Activated T-cell treated with anti-CD3 and anti-CD28 coated beads, Interleukin-2, amount 50 U/mL, for 48 hours (primary cell): Measurements from ENCODE around the gene ENTR1.

Experiments
- DNase-seq, 2 experiments: peaks; one replicate each; pipeline ENCODE4 v3.0.0-alpha.2; 2020

Gene ENTR1, protein sequence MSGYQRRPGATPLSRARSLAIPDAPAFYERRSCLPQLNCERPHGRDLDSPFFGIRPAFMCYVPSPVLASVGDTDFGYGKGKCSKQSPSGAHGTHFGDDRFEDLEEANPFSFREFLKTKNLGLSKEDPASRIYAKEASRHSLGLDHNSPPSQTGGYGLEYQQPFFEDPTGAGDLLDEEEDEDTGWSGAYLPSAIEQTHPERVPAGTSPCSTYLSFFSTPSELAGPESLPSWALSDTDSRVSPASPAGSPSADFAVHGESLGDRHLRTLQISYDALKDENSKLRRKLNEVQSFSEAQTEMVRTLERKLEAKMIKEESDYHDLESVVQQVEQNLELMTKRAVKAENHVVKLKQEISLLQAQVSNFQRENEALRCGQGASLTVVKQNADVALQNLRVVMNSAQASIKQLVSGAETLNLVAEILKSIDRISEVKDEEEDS

DNA sequence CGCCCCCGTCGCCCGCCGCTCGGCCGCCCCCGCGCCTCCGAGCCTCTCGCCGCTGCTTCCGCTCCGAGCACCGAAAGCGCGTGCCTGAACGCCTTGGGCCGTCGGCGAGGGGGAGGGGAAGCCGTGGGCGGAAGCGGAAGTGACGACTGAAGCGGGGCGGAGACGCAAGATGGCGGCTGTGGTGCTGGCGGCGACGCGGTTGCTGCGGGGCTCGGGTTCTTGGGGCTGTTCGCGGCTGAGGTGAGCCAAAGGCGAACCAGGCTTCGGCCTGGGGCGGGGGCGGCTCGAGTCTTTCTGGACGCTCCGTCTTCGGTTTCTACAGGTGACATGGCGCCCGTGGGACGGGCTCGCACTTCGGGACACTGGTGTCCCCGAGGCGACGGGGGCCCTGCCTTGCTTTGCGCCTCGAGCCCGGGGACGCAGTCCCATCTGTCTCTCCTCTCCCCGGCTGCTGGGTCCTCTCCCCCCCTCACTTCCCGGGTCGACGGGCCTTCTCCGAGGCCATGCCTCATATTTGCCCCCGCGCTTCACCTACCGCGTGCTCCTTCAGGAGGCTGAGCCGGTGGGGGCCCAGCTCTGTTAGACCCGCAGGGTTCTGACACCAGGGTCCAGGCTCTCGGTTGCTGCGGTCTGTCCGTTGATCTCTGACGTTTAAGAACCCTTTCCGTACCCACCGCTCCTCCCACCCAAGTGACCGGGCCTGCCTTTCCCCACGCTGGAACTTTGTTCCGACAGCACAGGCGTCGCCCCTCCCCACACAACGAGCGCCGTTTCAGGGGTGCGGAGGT is at the start of gene ENTR1, which contains the start of gene PMPCA:
TSS of gene ENTR1 (minus strand) at position 115 of the 788 bp plus-strand sequence. CDS start 217 bp downstream, outside the sequence.
TSS of gene PMPCA (plus strand) at position 159 of the 788 bp plus-strand sequence. CDS start at position 170, 11 bp downstream.
- DNase-seq = peak; percentile 99

DNA sequence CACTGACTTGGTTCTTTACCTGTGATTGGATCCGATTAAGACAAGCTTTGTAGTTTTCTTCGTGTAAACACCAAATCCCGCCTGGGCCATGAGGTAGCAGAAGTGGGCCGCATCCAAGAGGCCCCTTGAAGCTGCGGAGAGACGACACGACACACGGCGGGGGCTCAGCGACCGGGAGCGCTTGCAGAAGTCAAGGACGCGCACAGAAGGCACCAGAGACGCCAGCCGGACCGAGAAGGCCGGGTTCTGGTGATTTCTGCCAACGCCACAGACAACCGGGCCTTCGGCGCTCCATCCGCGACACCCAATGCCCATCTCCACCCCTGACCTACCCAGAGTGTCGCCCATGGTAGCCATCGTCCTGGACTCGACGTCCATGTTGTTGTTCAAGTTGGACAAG is 49.0 kb upstream of the ENTR1 start:
- no peak for DNase-seq

DNA sequence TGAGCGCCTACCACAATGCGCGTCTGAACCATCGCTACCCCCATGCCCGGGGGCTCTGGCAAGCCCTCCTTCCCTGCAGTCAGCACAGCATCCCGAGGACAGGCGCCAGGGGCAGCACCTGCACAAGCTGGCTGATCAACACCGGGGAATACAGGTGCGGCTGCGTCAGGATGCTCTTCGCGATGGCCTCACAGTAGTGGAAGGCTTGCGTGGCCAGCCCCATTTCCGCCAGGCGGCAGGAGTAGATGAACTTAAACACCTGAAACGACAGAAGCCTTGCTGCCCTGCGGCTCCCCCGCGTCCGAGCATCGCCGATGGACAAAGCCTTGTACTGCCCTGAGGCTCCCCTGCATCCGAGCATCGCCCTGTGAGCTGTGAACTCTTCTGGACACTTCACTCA is 46.9 kb upstream of the ENTR1 start:
- no peak for DNase-seq

DNA sequence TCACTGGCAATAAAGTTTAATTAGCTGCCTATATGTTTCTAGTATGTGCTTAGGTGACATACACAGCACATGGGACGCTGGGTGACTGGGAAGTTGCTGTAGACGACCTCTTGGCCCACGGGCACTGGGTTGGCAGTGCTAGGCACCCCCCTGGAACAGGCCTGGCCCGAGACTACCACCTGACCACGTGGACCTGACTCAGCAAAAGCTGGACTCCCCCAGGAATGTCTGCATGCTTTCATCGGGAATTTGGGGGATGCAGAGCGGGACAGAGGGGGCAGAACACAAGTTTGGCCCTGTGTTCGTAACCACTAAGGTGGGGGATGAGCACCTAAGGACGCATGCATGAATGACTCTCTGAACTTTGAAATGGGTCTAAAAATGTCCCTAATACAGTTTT is 45.8 kb upstream of the ENTR1 start:
- DNase-seq = no peak

DNA sequence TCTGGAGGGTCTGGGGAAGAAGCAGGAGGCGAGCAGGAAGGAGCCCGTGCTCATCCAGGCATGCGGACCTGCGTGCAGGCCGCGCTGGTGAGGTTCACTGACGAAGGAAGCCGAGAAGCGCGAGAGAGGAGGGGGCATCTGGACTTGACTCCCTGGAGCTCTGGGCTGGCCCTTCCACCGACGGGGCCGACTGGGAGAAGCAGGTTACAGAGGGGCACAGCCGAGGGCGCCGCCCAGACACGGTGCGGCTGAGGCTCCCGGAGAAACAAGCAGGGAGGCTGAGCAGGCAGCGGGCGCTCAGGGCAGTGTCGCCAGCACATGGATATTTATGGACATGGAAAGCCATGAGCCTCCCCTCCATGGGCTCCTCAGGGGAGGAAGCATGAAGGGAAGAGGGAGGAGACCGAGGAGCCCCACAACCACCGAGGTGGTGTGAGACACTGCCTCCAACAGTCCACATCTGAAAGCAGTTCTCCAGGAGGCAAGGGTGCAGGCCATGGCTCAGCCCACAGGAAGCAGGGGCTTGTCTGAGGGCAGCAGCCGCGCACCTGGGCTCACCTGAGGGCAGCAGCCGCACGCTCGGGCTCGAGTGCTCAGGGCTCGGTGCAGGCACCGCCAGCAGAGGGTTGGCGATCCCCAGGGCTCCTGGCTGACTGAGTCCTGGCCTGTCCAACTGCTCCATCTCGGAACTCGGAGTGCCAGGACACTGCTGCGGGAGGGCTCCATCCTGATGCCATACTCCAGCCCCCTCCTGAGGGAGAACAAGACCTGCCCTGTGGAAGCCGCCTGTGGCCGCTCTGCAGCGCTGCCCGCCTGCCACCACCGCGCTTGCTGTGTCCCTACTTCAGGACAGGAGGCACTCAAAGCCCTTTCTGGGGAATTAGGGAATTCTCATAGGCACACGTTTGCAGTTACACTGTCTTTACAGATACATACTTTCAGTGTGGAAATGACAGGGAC is 44.9 kb upstream of the ENTR1 start:
- DNase-seq = no peak

DNA sequence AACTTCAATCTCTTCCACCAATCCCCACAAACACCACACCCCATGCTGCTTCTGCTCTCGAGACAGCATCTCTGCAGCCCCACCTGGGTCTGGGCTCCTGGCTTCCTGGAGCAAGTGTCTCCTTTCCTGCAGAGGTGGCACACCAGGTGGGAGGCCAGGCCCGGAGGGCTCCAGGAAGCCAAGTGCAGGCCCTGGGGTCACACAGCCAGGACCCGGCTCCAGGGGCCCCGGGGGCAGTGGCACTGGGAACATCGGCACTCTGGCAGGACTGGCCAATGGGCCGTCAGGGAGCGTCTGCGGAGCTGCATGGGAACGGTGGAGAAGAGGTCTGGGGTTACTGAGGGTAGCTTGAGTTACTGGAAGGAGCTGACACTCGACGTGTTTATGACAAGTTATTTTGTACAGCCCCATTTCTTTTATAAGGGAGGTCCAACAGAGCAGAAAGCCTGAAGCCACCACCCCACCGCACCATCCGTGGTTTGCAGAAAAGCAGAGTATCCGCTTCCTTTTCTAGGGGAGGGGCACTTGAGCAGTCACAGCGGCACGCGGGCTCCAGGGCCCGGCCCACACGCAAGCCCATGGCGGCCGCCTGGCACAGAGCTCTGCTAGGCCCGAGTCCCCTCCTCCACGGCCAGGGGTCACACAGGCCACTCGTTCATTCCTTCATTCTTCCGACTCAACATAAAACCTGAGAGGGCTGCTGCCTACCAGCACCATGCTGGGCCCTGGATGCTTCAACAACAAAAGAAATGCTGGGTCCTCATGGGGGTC is 43.8 kb upstream of the ENTR1 start:
- DNase-seq = no peak

DNA sequence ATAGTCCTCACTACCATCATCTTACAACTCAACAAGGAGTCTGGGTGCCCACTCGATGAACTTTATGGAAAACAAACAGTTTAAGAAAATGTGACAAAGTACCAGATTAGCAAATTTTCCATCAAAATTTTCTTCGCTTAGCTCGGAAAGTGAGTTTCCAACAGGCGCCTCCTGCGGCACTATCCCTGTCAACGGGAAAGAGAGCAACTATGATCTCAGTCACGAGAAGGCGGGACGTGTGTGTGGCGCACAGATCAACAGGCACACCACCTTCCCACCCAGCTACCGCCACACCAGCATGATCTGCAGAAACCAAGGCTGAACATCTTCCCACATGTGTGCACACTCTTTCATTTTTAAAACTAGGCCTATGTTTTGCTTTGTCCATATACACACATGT is 42.9 kb upstream of the ENTR1 start:
- DNase-seq = no peak

DNA sequence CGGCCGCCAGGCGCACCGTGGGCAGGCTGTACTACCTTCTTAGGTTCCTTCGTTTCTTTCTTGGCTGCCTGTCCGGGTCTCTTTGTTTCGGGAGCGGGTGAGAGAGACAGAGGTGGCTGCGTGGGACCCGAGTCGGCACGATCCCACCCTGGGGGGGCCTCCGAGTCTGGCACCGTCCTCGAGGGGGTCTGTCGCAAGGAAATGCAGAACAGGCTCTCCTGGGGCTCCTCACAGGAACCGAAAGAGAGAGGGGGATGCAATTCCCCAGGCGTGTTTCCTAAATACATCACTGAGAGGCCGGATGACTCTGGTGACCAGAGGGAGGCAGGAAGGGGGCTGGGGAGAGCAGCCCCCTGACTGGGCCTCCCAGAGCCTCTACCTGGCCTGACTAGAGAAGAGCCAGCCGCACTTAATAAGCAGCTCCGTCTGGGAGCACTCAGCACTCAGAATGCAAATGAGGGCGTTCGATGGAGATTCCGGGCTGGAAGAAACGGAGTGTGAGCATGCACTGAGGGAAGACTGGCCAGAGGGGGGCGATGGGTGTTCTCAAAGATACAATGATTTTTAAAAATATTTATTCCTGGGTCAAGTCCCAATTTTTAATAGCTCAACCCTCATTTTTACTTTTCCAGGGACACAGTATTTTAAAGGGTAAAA is 40.9 kb upstream of the ENTR1 start:
- DNase-seq = no peak

DNA sequence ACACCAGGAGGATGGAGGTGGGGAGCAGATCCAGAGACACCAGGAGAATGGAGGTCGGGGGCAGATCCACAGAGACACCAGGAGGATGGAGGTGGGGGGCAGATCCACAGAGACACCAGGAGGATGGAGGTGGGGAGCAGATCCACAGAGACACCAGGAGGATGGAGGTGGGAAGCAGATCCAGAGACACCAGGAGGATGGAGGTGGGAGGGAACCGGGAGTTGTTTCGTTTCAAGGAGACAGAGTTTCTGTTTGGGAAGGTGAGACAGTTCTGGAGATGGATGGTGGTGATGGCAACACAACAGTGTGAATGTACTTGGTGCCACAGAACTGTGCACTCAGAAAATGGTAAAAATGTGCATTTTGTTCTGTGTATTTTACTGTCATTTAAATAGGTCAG is 38.2 kb upstream of the ENTR1 start:
- no peak for DNase-seq

DNA sequence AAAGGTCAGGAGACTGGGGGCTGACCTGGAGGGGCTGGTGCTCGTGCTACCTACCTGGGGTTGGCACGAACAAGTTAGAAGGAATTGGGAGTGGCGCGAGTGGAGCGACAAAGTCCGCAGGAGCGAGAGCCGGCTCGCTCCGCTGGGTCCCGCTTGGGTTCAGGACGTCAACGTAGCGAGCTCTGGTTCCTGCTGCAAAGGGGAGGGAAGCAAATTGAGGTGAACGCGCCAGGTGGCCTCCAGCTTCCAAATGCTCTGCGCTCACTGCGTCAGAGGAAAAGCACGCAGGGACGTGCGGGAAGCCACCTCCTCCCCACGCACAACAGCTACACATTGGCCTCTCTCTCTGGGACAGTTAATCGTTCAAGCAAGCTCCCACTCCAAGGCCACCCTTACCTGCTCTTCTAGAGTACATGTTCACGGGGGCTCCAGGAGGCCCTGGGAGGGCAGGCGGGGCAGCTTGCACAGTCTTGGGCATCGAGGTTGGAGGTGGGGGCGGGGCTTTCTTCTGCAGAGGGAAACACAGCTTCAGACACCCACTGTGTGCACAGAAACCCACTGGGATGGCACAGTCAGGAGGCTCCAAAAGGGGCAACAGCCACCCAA is 36.9 kb upstream of the ENTR1 start:
- no peak for DNase-seq

DNA sequence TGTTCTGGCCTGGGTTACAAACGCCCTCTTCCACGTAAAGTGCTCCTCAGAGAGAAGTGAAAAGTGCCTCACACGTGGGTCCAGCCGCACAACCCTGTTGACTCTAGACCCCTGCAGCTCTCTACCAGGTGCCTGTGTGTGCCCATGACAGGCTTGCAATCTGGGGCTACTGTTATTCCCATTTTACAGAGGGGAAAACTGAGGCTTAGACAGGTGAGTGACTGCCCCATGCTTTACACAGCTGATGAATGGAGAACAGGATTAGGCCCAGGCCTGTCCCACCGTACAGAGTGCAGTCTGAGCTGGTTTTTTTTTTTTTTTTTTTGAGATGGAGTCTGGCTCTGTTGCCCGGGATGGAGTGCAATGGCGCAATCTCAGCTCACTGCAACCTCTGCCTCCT is 35.4 kb upstream of the ENTR1 start:
- DNase-seq = no peak

DNA sequence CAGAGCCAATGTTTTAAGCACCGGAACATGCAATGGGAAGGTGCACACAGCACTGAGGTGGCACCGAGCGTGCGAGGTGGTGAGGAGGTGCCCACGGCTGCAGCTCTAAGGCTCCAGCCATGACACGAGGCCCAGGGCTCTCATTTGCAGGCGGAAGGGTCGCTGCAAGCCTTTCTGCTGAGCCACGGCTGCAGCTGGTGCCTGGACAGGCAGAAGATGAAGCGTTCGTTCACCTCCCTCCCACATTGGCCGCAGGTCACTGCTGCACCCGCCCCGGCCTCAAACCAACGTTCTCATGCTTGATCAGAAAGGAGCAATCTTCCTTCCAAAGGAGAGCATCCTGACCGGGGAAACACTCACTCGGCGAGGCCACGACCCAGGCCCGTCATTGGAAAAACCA is 33.7 kb upstream of the ENTR1 start:
- no peak for DNase-seq

DNA sequence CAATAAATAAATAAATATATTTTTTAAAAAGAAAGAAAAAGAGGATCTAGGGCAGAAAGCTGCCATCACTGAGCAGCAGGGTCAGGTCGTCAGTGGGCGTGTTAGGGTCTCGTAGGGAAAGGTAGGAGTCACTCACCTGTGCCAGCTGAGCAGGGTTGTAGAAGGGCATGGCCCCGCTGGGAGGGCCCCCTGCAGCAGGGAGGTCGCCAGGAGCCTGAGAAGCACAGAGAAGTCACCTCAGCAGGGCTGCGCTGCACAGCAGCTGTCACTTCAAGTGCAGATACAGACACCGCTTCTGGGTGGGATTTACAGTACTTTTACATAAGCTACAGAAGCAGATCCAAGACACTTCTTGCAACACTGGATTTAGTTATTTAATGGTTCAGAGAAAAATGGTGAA is 33.3 kb upstream of the ENTR1 start:
- DNase-seq = no peak

DNA sequence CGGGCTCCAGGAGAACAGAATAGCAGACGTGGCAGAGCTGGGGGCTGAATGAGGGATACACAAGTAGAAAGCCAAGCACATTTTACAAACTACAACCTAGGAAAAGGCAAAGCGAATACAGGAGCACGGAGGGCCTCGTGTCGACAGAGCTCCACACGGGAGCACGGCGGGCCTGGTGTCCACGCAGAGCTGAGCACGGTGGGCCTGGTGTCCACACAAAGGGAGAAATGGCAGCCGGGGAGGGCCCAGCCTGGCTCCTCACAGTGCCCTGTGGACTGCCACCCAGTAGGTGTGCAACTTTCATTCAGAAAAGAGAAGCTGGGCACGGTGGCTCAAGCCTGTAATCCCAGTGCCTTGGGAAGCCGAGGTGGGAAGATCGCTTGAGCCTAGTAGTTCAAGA is 32.7 kb upstream of the ENTR1 start:
- DNase-seq = no peak

DNA sequence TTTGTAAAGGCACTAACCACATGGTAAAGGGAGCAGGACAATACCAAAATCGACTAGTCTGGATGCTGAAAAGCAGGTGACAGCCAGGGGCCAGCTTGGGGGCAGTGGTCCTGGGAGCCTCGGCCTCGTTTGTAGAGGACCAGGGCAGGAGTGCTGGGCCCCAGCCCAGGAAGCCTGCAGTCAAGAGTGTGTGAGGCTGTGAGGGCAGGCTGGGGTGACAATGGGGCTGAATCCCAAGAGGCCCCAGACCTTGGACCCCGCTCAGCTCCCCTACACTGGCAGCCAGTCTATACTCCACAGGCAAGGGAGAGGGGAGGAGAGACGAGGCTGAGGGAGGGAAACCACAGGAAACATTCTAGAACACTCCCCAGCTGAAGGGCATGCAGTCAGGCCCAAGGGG is 31.9 kb upstream of the ENTR1 start:
- no peak for DNase-seq

DNA sequence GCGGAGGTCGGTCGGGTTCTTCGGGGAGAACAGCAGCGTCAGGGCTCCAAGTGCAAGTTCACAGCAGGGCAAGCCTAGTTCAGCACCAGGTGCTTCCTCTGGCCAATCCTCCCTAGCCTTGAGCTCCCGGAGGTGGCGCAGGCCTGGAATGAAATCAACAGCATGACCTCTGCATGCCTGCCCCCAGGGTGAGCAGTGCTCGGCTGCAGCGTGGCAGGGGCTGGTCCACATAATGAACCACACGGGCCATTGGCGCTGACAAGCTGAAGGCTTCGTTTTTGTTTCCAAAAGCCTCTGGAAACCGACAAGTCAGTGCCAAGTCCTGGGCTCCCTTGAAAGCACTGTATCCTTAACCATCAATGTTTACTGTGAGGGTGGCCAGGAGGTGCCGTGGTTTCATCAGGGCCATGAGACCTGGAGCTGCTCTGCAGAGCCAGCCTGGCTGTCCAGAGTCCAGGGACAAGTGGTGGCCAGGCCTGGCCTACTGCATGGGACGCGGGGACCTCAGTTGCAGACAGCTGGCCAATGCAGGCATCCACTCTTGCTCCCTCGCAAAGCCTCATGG is 31.3 kb upstream of the ENTR1 start:
- no peak for DNase-seq

DNA sequence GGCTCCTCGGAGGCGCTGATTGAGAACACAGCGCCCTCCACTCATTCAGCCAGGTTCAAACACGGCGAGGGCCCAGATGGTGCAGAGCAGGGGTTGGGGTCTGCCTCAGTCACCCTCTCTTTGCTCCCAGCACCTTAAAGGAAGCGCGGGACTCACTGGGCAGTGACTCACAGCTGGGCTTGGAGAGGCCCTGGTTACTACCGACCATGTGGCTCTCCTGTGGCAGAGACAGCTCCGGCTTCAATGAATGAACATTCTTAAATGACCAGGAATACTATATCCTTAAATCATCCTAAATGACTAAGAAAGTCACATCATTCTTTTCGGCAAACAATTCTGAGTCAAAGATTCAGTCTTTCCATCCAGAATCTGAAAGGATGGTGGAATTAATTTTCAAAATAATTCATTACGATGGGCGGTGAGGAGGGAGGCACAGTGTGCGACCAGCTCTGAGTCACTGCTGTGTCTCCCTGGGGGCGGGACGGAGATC is 30.8 kb upstream of the ENTR1 start:
- DNase-seq = no peak

DNA sequence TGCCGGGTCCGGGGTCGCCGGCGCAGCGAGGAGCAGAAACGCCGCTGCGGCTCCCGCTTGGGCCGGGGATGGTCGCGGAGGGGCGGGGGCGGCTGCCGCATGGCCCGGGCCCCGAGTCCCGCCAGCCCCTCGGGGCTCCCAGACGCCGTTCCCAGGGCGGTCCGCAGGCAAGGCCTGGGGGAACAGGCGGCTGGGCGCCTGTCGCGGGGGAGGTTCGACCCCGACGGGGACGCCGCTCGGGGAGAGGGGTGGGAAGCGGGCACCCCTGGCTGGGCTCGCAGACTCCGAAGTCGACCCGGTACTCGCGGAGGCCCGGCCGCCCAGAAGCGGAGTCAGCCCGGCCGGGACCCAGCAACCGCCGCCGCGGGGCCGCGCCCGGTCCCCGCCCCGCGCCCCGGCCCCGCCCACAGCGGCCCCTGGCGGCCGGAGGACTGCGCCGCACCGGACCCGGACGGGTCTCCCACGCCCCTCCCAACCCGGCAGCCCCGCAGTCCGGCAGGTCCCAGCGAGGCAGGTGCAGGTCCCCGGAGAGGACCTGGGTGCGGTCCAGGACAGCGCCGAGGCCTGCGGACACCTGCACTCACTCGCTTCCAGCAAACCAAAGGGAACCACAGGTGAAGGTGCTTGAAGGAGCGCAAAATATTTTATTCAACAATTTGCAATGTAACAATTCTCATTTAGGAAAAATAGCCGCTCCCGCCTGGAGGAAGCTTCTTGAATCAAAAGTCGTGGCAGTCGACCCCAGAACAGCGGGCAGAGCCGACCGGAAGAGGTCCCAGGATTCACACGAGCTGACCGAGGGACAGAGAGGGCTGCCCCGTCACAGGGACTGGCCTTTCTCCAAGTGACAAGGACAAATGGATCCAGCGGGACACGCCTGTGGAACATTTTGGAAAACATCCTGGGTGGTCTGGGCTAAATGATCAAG is 29.3 kb upstream of the ENTR1 start, which contains the start of gene INPP5E:
TSS of gene INPP5E (minus strand) at position 365 of the 928 bp plus-strand sequence. CDS start 426 bp downstream, outside the sequence.
- DNase-seq = peak; percentile 87 to 93
